ENCODE results near the gene EPN1. TPM values are rescaled to one million over a fixed set of nuclear protein-coding genes. Genes with fewer than 3 reads are reported as not detected.
"Not testable (repeated sequence)": the region's sequence is repeated elsewhere in the genome, so short reads cannot be mapped to it uniquely, and the experiment has no call there.

EPN1 gene
- total RNA-seq, 1 experiment from 2014 or later, result 157 TPM

DNA sequence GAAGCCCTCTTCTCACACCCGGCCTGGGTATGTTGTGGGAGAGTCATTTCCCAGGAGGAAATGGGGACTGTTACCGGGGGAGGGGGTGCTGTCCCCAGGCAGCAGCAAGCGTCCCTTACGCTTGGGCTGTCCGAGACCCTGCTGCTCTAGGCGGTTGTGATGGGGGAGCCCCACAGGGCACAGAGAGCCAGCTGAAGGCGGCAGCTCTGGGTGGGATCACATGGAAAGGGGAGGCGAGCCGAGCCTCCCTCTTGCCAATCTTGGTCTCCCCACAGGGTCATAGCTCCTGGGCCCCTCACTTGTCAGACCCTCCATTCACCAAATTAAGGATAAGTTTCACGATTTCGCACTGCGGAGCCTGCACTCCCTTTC lies 22.0 kb downstream of the EPN1 start:
- no peak overlapping the region for H3K4me3 ChIP-seq (ENCODE audit: insufficient read depth, low read depth, low read length)
- DNase-seq, result peak; percentile 49
- H3K36me3 ChIP-seq (replicated peaks; ENCODE audit: control insufficient read depth, insufficient read depth, low read length), result peaks cover 10% of the 10 kb centered on the region
- no peaks in the 10 kb centered on the region for H3K27me3 ChIP-seq (ENCODE audit: control insufficient read depth, insufficient read depth, low read length)

DNA sequence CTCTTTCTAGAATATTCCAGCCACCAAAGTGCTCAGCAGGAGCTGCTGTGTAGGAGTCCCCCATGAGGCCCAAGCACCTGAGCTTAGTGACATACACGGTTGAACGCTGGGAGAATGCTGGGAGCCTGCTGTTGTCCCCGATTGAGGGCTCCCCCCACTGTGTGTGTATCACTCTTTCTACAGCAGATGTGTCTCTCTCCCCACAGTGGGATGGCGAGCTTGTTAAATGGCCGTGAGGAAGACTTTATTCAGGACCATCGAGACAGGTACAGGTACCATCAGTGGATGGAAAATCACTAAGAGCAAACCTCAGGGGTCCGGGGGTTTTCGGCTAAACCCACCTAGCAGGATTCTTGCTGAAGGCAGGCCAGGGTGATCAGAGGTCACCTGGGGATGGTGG lies 22.7 kb downstream of the EPN1 start:
- Histone ChIP-seq H3K4me3 (ENCODE audit: insufficient read depth, low read depth, low read length) (no peak overlapping the region), H3K27me3 (ENCODE audit: control insufficient read depth, insufficient read depth, low read length) (no peaks in the 10 kb centered on the region), H3K36me3 (replicated peaks; ENCODE audit: control insufficient read depth, insufficient read depth, low read length) (peaks cover 10% of the 10 kb centered on the region)
- DNase-seq, result peak; percentile 40

DNA sequence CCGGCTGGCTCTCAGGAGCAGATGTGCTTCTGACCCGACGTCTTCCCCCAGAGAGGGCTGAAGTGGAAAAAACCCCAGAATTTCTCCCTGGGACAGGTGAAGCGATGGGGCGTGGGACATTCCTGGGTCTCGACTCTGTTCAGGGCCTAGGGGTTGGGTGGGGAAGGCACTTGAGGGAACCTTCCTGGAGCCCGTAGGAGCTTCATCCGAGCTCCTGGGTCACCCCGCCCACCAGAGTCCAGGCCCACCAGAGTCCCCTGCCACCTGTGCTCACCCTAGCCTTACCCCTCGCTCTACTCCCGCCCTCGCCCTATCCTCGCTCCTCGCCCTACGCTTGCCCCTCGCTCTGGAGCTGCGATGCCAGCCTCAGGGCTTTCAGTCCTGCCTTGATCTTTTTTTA lies 23.2 kb downstream of the EPN1 start:
- Histone ChIP-seq H3K27me3 (ENCODE audit: control insufficient read depth, insufficient read depth, low read length) (no peaks in the 10 kb centered on the region), H3K4me3 (ENCODE audit: insufficient read depth, low read depth, low read length) (no peak overlapping the region), H3K36me3 (replicated peaks; ENCODE audit: control insufficient read depth, insufficient read depth, low read length) (peaks cover 8% of the 10 kb centered on the region)
- peak; percentile 41 for DNase-seq

DNA sequence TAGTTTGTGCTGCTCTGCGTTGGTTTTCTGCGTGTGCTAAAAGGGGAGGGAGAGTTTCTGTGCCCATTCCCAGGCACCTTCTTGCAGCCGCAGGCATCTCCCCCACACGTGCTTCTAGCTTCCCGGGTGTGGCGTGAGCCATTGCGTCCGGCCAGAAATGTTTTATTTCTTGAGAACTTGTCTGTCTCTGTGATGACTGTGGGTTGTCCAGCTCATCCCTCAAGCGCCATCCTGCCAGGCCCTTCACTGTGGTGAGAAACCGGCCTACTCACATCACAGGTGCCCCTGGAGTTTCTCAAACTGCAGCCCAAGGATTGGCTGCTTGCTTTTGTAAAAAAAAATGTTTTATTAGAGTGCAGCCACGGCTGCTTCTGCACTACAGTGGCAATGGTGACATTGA lies 24.2 kb downstream of the EPN1 start:
- peaks cover 8% of the 10 kb centered on the region for H3K36me3 ChIP-seq (replicated peaks; ENCODE audit: control insufficient read depth, insufficient read depth, low read length)
- DNase-seq, result no peak

DNA sequence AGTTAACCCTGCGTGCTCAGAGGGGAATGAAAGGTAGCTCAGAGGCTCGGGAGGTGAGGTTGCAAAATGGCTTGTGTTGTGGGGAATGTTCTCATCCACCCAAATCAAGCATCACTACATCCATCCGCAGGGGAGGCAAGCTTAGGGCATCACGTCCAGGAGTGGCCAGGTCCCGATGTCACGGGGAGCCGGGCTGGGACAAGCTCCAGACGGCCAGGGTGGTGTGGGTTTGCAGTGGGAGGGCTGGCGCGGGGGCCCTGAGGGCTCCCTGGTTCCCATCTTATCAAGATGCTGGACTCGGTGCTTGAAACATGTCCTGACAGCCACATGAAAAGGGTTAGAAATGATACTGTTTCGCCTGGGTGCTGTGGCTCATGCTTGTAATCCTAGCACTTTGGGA lies 25.8 kb downstream of the EPN1 start:
- peaks cover 4% of the 10 kb centered on the region for H3K36me3 ChIP-seq (replicated peaks; ENCODE audit: control insufficient read depth, insufficient read depth, low read length)
- peak; percentile 28 for DNase-seq
- no peak overlapping the region for H3K4me3 ChIP-seq (ENCODE audit: insufficient read depth, low read depth, low read length)
- no peaks in the 10 kb centered on the region for H3K27me3 ChIP-seq (ENCODE audit: control insufficient read depth, insufficient read depth, low read length)

More for the DNA sequence above, 24.2 kb downstream of the EPN1 start:
- Histone ChIP-seq H3K4me3 (ENCODE audit: insufficient read depth, low read depth, low read length) (no peak overlapping the region), H3K27me3 (ENCODE audit: control insufficient read depth, insufficient read depth, low read length) (no peaks in the 10 kb centered on the region)

DNA sequence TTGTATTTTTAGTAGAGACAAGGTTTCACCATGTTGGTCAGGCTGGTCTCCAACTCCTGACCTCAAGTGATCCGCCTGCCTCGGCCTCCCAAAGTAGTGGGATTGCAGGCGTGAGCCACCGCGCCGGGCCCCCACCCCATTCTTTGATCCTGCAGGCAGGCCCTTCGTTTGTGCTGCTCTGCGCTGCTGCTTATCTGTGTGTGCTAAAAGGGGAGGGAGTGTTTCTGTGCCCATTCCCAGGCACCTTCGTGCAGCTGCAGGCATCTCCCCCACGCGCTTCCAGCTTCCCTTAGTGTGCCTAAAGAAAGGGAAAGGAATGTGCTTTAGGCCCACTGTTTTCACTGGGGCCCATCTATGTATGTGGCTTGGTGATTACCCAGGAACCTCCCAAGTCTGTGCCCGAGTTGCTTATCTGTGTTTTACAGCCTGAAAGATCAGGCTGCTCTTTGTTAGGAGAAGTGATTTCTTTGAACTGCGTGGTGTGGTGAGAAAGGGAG lies 27.2 kb downstream of the EPN1 start:
- Histone ChIP-seq H3K4me3 (ENCODE audit: insufficient read depth, low read depth, low read length) (no peak overlapping the region), H3K27me3 (ENCODE audit: control insufficient read depth, insufficient read depth, low read length) (no peaks in the 10 kb centered on the region), H3K36me3 (replicated peaks; ENCODE audit: control insufficient read depth, insufficient read depth, low read length) (peaks cover 1% of the 10 kb centered on the region; the same call in 1 of the 2 replicates)
- peak; percentile 26 for DNase-seq

DNA sequence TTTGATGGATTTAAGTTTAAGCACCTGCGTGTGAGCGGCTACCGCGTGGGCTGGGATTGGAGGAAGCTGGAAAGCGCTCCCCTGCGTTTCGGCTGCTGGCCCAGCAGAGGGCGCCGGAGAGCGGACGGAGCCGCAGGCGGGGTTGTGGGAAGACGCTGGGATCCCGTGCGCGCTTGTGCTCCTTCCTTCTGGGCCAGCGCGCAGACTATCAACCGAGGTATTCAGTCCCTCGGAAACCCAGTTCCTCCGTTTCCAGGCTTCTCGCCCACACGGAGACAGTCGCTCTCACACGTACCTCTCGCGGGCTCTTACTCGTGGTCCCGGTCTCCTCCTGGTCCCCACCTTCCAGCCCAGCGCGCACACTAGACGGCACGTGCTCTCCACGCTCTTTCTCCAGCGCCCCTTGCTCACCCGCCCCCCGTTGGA lies 28.8 kb downstream of the EPN1 start:
- Histone ChIP-seq H3K36me3 (replicated peaks; ENCODE audit: control insufficient read depth, insufficient read depth, low read length) (peaks cover 1% of the 10 kb centered on the region; the same call in 1 of the 2 replicates), H3K27me3 (ENCODE audit: control insufficient read depth, insufficient read depth, low read length) (no peaks in the 10 kb centered on the region), H3K4me3 (ENCODE audit: insufficient read depth, low read depth, low read length) (no peak overlapping the region)
- DNase-seq, result peak; percentile 93

DNA sequence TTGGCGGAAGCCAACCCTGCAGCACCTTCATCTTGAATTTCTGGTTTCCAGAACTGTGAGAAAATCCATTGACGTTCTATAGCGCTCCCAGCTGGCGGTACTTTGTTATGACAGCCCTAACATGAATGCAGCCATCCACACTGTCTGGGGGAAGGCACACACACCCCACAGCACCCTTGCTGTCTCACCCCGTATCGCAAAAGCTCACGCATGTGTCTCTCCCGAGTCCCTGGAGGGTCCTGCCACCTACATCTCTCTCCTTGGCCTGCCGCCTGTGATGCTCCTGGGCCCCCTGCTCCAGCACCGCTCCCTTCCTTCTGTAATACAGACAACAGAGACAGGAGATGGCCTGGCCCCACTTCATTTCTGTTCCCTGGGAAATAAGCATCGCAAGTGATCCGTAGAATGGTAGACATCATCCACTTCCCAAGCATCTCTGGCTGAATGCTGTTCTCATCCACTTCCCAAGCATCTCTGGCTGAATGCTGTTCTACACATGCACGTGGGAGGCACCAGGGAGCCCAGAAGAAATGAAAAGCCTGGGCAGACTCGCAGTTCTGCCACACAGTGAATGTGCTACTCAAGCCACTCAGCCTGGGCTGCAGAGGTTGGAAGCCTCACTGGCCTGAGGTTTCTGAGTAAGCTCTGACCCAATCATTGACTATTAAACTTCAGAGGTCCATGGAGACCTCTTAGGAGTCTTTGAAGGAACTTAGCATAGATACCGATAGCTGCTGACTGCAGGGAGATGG lies 29.6 kb downstream of the EPN1 start:
- Histone ChIP-seq H3K27me3 (ENCODE audit: control insufficient read depth, insufficient read depth, low read length) (no peaks in the 10 kb centered on the region), H3K36me3 (replicated peaks; ENCODE audit: control insufficient read depth, insufficient read depth, low read length) (peaks cover 1% of the 10 kb centered on the region; the same call in 1 of the 2 replicates), H3K4me3 (ENCODE audit: insufficient read depth, low read depth, low read length) (no peak overlapping the region)
- DNase-seq, result no peak

DNA sequence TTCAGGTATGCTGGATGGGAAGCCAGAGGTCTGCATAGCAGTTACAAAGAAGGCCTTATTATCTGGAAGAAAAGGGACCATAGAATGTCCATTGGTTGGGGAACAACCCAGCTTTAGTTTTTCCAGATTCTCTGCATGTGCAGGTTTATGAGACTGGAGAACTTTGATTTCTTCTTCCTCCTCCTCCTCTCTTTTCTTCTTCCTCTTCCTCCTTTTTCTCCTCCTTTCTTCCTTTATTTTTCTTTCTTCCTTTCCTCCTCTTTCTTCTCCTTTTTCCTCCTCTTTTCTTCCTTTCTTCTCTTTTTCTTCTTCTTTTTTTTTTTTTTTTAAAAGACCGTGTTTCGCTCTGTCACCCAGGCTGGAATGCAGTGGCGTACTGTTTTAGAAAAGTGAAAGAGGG lies 30.9 kb downstream of the EPN1 start:
- no peak overlapping the region for H3K4me3 ChIP-seq (ENCODE audit: insufficient read depth, low read depth, low read length)
- H3K27me3 ChIP-seq (ENCODE audit: control insufficient read depth, insufficient read depth, low read length), result no peaks in the 10 kb centered on the region

DNA sequence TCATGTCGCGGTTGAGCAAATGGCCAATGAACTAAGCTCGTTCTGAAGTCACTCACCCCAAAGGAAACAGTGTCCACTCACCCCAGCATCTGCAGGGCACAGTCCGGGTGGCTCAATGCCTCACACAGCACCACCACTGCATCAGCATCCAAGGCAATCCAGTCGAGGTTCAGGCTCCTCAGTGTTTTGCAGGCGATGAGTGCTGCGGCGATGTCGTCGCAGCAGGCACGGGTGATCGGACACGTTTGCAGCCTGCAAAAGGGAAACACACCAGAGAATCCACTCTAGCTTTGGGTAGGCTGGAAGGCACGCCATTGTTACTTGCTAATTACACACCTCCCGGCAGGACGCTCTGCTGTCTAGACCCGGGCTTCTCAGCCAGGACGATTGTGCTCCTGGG lies 36.7 kb downstream of the EPN1 start:
- DNase-seq, result no peak
- H3K4me3 ChIP-seq (ENCODE audit: insufficient read depth, low read depth, low read length), result no peak overlapping the region
- no peaks in the 10 kb centered on the region for H3K27me3 ChIP-seq (ENCODE audit: control insufficient read depth, insufficient read depth, low read length)
- H3K36me3 ChIP-seq (replicated peaks; ENCODE audit: control insufficient read depth, insufficient read depth, low read length), result no peaks in the 10 kb centered on the region

More for the DNA sequence above, 30.9 kb downstream of the EPN1 start:
- no peak for DNase-seq
- H3K36me3 ChIP-seq (replicated peaks; ENCODE audit: control insufficient read depth, insufficient read depth, low read length), result peaks cover 1% of the 10 kb centered on the region; the same call in 1 of the 2 replicates

DNA sequence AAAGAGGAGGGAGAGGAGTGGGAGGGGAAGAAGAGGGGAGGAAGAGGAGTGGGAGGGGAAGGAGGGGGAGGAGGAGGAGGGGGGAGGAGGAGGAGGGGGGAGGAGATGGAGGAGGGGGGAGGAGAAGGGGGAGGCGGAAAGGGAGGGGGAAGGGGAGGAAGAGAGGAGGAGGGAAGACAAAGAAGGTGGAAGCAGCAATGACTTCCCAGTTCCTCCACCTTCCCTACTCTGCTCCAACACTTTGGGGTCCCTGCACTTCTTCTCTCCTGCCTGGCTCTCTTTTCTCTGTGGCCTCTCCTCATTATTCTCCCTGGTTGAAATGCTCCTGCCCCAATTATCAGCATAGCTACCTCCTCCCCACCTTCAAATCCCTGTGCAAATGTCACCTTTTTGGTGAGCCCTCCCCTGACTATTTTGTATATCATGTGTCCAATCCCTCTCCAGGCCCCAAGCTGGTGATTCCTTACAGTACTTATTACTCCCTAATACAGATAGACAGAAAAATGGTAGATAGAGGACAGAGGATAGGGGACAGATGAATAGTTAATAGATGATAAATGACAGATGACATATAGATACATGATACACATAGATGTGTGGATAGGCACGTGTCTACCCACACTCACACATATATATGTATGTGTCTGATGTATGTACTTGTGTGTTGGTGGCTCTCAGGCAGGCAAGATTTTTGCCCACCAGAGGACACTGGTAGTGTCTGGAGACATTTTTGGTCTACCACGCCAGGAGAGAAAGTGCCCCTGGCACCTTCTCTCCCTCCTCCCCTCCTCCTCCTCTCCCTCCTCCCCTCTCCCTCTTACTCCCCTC lies 38.0 kb downstream of the EPN1 start:
- no peak for DNase-seq
- no peaks in the 10 kb centered on the region for H3K36me3 ChIP-seq (replicated peaks; ENCODE audit: control insufficient read depth, insufficient read depth, low read length)
- no peak overlapping the region for H3K4me3 ChIP-seq (ENCODE audit: insufficient read depth, low read depth, low read length)
- no peaks in the 10 kb centered on the region for H3K27me3 ChIP-seq (ENCODE audit: control insufficient read depth, insufficient read depth, low read length)

DNA sequence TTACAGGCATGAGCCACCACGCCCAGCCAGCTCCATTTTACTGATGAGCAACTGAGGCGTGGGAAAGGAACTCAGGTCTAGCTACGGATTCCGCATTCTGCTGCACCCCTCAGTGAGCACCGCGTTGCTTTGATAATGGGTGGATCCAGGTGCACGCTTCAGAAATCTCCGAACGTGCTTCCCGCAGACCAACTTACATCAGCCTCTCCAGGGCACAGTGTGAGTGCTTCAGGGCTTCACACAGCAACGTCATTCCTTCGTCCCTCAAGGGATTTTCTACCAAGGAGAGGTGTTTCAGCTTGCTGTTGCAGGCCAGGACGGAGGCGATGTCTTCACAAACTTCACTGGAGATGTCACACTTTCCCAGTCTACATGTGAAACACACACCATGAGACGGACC lies 41.5 kb downstream of the EPN1 start:
- Histone ChIP-seq H3K27me3 (ENCODE audit: control insufficient read depth, insufficient read depth, low read length) (no peaks in the 10 kb centered on the region), H3K4me3 (ENCODE audit: insufficient read depth, low read depth, low read length) (no peak overlapping the region), H3K36me3 (replicated peaks; ENCODE audit: control insufficient read depth, insufficient read depth, low read length) (no peaks in the 10 kb centered on the region)
- no peak for DNase-seq

DNA sequence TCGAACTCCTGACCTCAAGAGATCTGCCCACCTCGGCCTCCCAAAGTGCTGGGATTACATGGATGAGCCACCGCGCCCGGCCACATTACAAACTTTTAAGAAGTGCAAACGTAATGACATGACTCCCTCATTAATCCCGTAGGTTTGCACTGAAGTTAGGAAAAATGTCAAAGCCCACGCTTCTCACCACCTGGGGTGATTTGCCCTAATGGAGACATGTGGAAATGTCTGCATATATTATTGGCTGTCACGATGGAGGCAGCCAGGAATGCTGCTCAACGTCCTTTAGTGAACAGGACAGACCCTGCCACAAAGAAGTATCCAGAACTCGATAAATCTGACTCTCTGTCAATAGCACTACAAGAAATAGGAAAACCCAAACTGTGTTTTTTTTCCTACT lies 42.2 kb downstream of the EPN1 start:
- H3K4me3 ChIP-seq (ENCODE audit: insufficient read depth, low read depth, low read length), result no peak overlapping the region
- no peaks in the 10 kb centered on the region for H3K27me3 ChIP-seq (ENCODE audit: control insufficient read depth, insufficient read depth, low read length)
- no peak for DNase-seq
- H3K36me3 ChIP-seq (replicated peaks; ENCODE audit: control insufficient read depth, insufficient read depth, low read length), result no peaks in the 10 kb centered on the region

DNA sequence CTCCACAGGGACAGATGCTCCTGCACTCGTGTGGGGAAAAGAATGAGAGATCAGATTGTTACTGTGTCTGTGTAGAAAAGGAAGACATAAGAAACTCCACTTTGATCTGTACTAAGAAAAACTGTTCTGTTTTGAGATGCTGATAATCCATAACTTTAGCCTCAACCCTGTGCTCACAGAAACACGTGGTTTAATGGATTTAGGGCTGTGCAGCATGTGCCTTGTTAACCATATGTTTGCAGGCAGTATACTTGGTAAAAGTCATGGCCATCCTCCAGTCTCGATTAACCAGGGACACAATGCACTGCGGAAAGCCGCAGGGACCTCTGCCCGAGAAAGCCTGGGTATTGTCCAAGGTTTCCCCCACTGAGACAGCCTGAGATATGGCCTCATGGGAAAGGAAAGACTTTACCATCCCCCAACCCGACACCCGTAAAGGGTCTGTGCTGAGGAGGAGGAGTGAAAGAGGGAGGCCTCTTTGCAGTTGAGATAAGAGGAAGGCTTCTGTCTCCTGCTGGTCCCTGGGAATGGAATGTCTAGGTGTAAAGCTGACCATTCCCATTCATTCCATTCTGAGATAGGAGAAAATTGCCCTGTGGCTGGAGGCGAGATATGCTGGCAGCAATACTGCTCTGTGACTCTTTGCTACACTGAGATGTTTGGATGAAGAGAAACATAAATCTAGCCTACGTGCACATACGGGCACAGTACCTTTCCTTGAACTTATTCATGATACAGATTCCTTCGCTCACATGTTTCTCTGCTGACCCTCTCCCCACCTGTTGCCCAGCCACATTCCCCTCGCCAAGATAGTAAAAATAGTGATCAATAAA lies 43.1 kb downstream of the EPN1 start:
- not testable (repeated sequence) for H3K36me3 ChIP-seq (replicated peaks; ENCODE audit: control insufficient read depth, insufficient read depth, low read length); DNase-seq; H3K4me3 ChIP-seq (ENCODE audit: insufficient read depth, low read depth, low read length); H3K27me3 ChIP-seq (ENCODE audit: control insufficient read depth, insufficient read depth, low read length)
